A549 (cell line): ENCODE measurements around the gene GPX6. TPM values are rescaled to one million over a fixed set of nuclear protein-coding genes. Genes with fewer than 3 reads are reported as not detected.

Experiments
- ATAC-seq, 2 experiments: fragments of 200-7000 bp in 1 of 2; fragments of >200 bp in 1 of 2; cut with Nextera tagmentation in 1 of 2; cut with Tn5 transposase in 1 of 2; 3 replicates each; pipeline versions ENCODE4 v1.8.0 to v1.9.1; 2018 to 2020; ENCODE audit warnings: mild to moderate bottlenecking in 1 of 2, moderate library complexity in 1 of 2
- CTCF ChIA-PET: fragments of 300-600 bp; sonication (Branson Sonifier 250); formaldehyde crosslinking; extraction: SDS; loops from one replicate; lab custom pipeline; 2021; ENCODE audit warnings: antibody characterized with exemption, inconsistent platforms; lab: Yijun Ruan, JAX
- POLR2A ChIA-PET: fragments of 350-600 bp; formaldehyde crosslinking; extraction: SDS; loops from one replicate; lab custom pipeline; 2021; ENCODE audit warnings: antibody characterized with exemption, inconsistent platforms; lab: Yijun Ruan, JAX
- DNase-seq, 2 experiments: peaks; one replicate each; pipeline versions ENCODE4 v3.0.0 to v3.0.0-alpha.2; 2011 to 2016; ENCODE audit warnings: low read depth in 1 of 2, low spot score in 1 of 2
- FAIRE-seq: peaks from 2 replicates; lab custom pipeline; 2011; peaks lifted over from hg19 to GRCh38; lab: Jason Lieb, UNC
- H3K27ac ChIP-seq, 2 experiments: fragments of >200 bp; sonication (Bioruptor Twin); formaldehyde crosslinking; 3 replicates each; pipeline ENCODE4 v1.5.1; 2016 to 2017
- H3K4me1 ChIP-seq: fragments of >200 bp; sonication (Bioruptor Twin); formaldehyde crosslinking; 3 replicates; pipeline ENCODE4 v1.6.1; 2016
- H3K4me2 ChIP-seq: fragments of >200 bp; sonication (Bioruptor Twin); formaldehyde crosslinking; 3 replicates; pipeline ENCODE4 v1.6.1; 2016
- H3K4me3 ChIP-seq: fragments of >200 bp; sonication (Bioruptor Twin); formaldehyde crosslinking; 3 replicates; pipeline ENCODE4 v1.5.1; 2016
- H3K9me3 ChIP-seq: fragments of >200 bp; sonication (Bioruptor Twin); formaldehyde crosslinking; 3 replicates; pipeline ENCODE4 v1.6.1; 2016
- BCL3 ChIP-seq: fragments of >200 bp; sonication (Bioruptor Twin); formaldehyde crosslinking; IDR thresholded peaks from 3 replicates; pipeline ENCODE4 v1.6.1; 2016
- BHLHE40 ChIP-seq: IDR thresholded peaks from 2 replicates; pipeline ENCODE4 v1.6.1; 2012; ENCODE audit warnings: low read depth, low read length, inconsistent platforms
- CBX2 ChIP-seq: fragments of 200-600 bp; sonication (generic); IDR thresholded peaks from 2 replicates; pipeline ENCODE4 v1.6.1; 2016; ENCODE audit warnings: low read depth, mild to moderate bottlenecking, borderline replicate concordance
- CHD4 ChIP-seq: fragments of 200-600 bp; sonication (generic); IDR thresholded peaks from 2 replicates; pipeline ENCODE4 v1.6.1; 2016; ENCODE audit warnings: antibody characterized with exemption, mild to moderate bottlenecking, borderline replicate concordance
- CTCF ChIP-seq: fragments of >200 bp; sonication (Bioruptor Twin); formaldehyde crosslinking; IDR thresholded peaks from 3 replicates; pipeline ENCODE4 v1.5.1; 2016
- E2F6 ChIP-seq: IDR thresholded peaks from 2 replicates; pipeline ENCODE4 v1.6.1; 2012; ENCODE audit warnings: low read depth, borderline replicate concordance
- EHF ChIP-seq: fragments of 250-450 bp; sonication (Bioruptor Pico); IDR thresholded peaks from 2 replicates; pipeline ENCODE4 v1.5.0; 2020; ENCODE audit warnings: mild to moderate bottlenecking
- EHMT2 ChIP-seq: fragments of 200-600 bp; sonication (generic); IDR thresholded peaks from 2 replicates; pipeline ENCODE4 v1.6.1; 2016; ENCODE audit warnings: antibody characterized with exemption, low read depth, mild to moderate bottlenecking, moderate library complexity
- ESRRA ChIP-seq: fragments of 150-350 bp; IDR thresholded peaks from 2 replicates; pipeline ENCODE4 v1.6.1; 2014; ENCODE audit warnings: mild to moderate bottlenecking, low read length, borderline replicate concordance
- FOSB ChIP-seq: fragments of 250-450 bp; sonication (Bioruptor Pico); IDR thresholded peaks from 2 replicates; pipeline ENCODE4 v1.5.0; 2020; ENCODE audit warnings: mild to moderate bottlenecking, moderate library complexity
- GATA3 ChIP-seq: IDR thresholded peaks from 2 replicates; pipeline ENCODE4 v1.6.1; 2012; ENCODE audit warnings: borderline replicate concordance
- HEYL ChIP-seq: fragments of 250-450 bp; sonication (Bioruptor Pico); IDR thresholded peaks from 2 replicates; pipeline ENCODE4 v1.8.0; 2021; ENCODE audit warnings: mild to moderate bottlenecking, moderate library complexity
- JUN ChIP-seq, 2 experiments: fragments of >200 bp; sonication (Bioruptor Twin); formaldehyde crosslinking; IDR thresholded peaks; 2 replicates in 1 of 2; 3 replicates in 1 of 2; pipeline ENCODE4 v1.6.1; 2016 to 2017
- KDM1A ChIP-seq: fragments of 200-600 bp; sonication (generic); IDR thresholded peaks from 2 replicates; pipeline ENCODE4 v1.6.1; 2016; ENCODE audit warnings: low read depth, mild to moderate bottlenecking
- MAFK ChIP-seq: fragments of 450-650 bp; IDR thresholded peaks from 2 replicates; pipeline ENCODE4 v1.6.1; 2014; ENCODE audit not compliant: partially characterized antibody
- MAX ChIP-seq: IDR thresholded peaks from 2 replicates; pipeline ENCODE4 v1.6.1; 2012
- NPAS2 ChIP-seq: fragments of 250-450 bp; sonication (Bioruptor Pico); IDR thresholded peaks from 2 replicates; pipeline ENCODE4 v1.8.0; 2022; ENCODE audit warnings: mild to moderate bottlenecking, moderate library complexity, borderline replicate concordance
- NR3C1 ChIP-seq: fragments of >200 bp; sonication (Bioruptor Twin); formaldehyde crosslinking; IDR thresholded peaks from 3 replicates; pipeline ENCODE4 v1.6.1; 2017
- PBX3 ChIP-seq: IDR thresholded peaks from 2 replicates; pipeline ENCODE4 v1.6.1; 2012
- PHF8 ChIP-seq: fragments of 200-600 bp; sonication (generic); IDR thresholded peaks from 2 replicates; pipeline ENCODE4 v1.6.1; 2016; ENCODE audit warnings: low read depth, mild to moderate bottlenecking, antibody characterized with exemption, moderate library complexity, borderline replicate concordance
- RAD21 ChIP-seq, 2 experiments: fragments of >200 bp in 1 of 2; sonication (Bioruptor Twin) in 1 of 2; formaldehyde crosslinking in 1 of 2; IDR thresholded peaks in 1 of 2; conservative IDR thresholded peaks in 1 of 2; 2 replicates in 1 of 2; 3 replicates in 1 of 2; pipeline ENCODE4 v1.6.1; 2012 to 2018; ENCODE audit warnings: inconsistent platforms in 1 of 2
- SMC3 ChIP-seq: fragments of >200 bp; sonication (Bioruptor Twin); formaldehyde crosslinking; IDR thresholded peaks from 3 replicates; pipeline ENCODE4 v1.6.1; 2018; ENCODE audit warnings: inconsistent platforms
- TP53 ChIP-seq: fragments of 250-450 bp; sonication (Bioruptor Pico); IDR thresholded peaks from 2 replicates; pipeline ENCODE4 v1.5.0; 2021; ENCODE audit warnings: mild to moderate bottlenecking, moderate library complexity
- USF2 ChIP-seq: fragments of 450-650 bp; IDR thresholded peaks from 2 replicates; pipeline ENCODE4 v1.6.1; 2014; ENCODE audit warnings: antibody characterized with exemption
- ZC3H11A ChIP-seq: fragments of 450-650 bp; IDR thresholded peaks from 2 replicates; pipeline ENCODE4 v1.6.1; 2014; ENCODE audit warnings: antibody characterized with exemption, mild to moderate bottlenecking
- ZFP36 ChIP-seq: fragments of 450-650 bp; IDR thresholded peaks from 2 replicates; pipeline ENCODE4 v1.6.1; 2014; ENCODE audit warnings: borderline replicate concordance; ENCODE audit not compliant: partially characterized antibody
- WGBS: methylation state at CpG from one replicate; pipeline ENCODE4 v1.1.6; 2017; ENCODE audit errors: missing lambda C conversion rate; 5-methylcytosine and 5-hydroxymethylcytosine counted together
- polyA plus RNA-seq, 4 experiments: library from polyadenylated mRNA; depleted of rRNA in 3 of 4; stranded (reverse); fragments of >200 nt; fragmentation: RNase III in 1 of 4; extraction: RNeasy Plus Mini Kit Qiagen cat#74134 plus additional on column Dnase treatment in 1 of 4; gene quantifications; 2 replicates in 3 of 4; 3 replicates in 1 of 4; pipeline ENCODE4 v1.2.3, GENCODE V29; 2011 to 2017

Gene GPX6
- polyA plus RNA-seq, 2 of the 4 experiments (the other 2 are of a cell fraction) = not detected

GRCh38 chr6:28497893-28498292 is 17.7 kb downstream of the GPX6 start:
- WGBS = 19% methylated on average over 3 of the region's 3 CpGs
- FAIRE-seq (no peak), DNase-seq (no peak)
- H3K4me2 ChIP-seq = no peak overlapping the region
- no peaks in the 10 kb centered on the region for H3K9me3 ChIP-seq
- no peak overlapping the region for H3K27ac ChIP-seq
- TF ChIP-seq TP53 (CRISPR knock-in tag) = no peak
- no peak for TF ChIP-seq NR3C1
- no peak for TF ChIP-seq EHMT2
- TF ChIP-seq PBX3 = no peak
- TF ChIP-seq CHD4 = no peak
- TF ChIP-seq HEYL (CRISPR knock-in tag) = no peak
- no peak for TF ChIP-seq ZFP36
- no peak for TF ChIP-seq BHLHE40
- no peak for TF ChIP-seq ZC3H11A
- no peak for TF ChIP-seq CBX2
- TF ChIP-seq KDM1A = no peak
- TF ChIP-seq EHF (CRISPR knock-in tag) = no peak
- TF ChIP-seq, all 56 proteins: peak for 0
- ChIA-PET POLR2A (no interaction called here), CTCF (interaction anchor here (0.9 to 1.3 kb wide), 4 partner anchors 17 to 186 kb away, joined by 3 to 4 read pairs (median 3); no protein-coding TSS in a partner anchor)
- Histone ChIP-seq H3K4me1 (no peaks in the 10 kb centered on the region), H3K4me3 (no peak overlapping the region)
- ATAC-seq = no peak

- no peak for DNase-seq
- no peak for FAIRE-seq
- TF ChIP-seq FOSB (CRISPR knock-in tag) (no peak), PHF8 (no peak), EHMT2 (no peak), JUN (IDR thresholded peaks at IDR 0.05) (no peak), MAX (no peak), EHF (CRISPR knock-in tag) (no peak), MAFK (no peak), SMC3 (no peak)
- H3K4me2 ChIP-seq = no peak overlapping the region
- H3K4me3 ChIP-seq = no peak overlapping the region
- CTCF ChIA-PET = interaction anchor here (0.9 to 1.8 kb wide), 4 partner anchors 17 to 187 kb away, joined by 3 to 13 read pairs (median 4); no protein-coding TSS in a partner anchor
- 32% methylated on average over 1 of the region's 1 CpG for WGBS
- no peaks in the 10 kb centered on the region for H3K4me1 ChIP-seq
- H3K27ac ChIP-seq = no peak overlapping the region
- POLR2A ChIA-PET = no interaction called here
- no peak for ATAC-seq
- H3K9me3 ChIP-seq = no peaks in the 10 kb centered on the region
Measured at GRCh38 chr6:28497306-28497705, 18.3 kb downstream of the GPX6 start.

GRCh38 chr6:28496099-28496779 is 19.4 kb downstream of the GPX6 start:
- WGBS = 0% methylated on average over 2 of the region's 2 CpGs
- no peak for TF ChIP-seq NPAS2
- TF ChIP-seq ESRRA = no peak
- no peak for TF ChIP-seq ZFP36
- no peak for TF ChIP-seq NR3C1
- TF ChIP-seq USF2 = no peak
- TF ChIP-seq PBX3 = no peak
- TF ChIP-seq RAD21 (conservative IDR thresholded peaks at IDR 0.05 in 1 of 2, IDR thresholded peaks at IDR 0.05 in 1 of 2) = peak; percentile 59 to 61
- peak; percentile 51 for TF ChIP-seq SMC3
- TF ChIP-seq KDM1A = no peak
- TF ChIP-seq E2F6 = no peak
- no peak for TF ChIP-seq BCL3
- TF ChIP-seq CTCF = peak; percentile 43
- TF ChIP-seq GATA3 = no peak

More at GRCh38 chr6:28496099-28496779, 19.4 kb downstream of the GPX6 start:
- Histone ChIP-seq H3K4me1 (no peaks in the 10 kb centered on the region), H3K4me2 (no peak overlapping the region), H3K27ac (no peak overlapping the region), H3K4me3 (no peak overlapping the region), H3K9me3 (no peaks in the 10 kb centered on the region)
- no peak for FAIRE-seq
- ATAC-seq = 0 out of 6 replicates have a peak, but pooled peaks of 1 of the 2 experiments have one; percentile 36
- no peak for DNase-seq
- ChIA-PET POLR2A (no interaction called here), CTCF (interaction anchor here (0.6 to 3.8 kb wide), 10 partner anchors 31 to 314 kb away, joined by 3 to 21 read pairs (median 4); no protein-coding TSS in a partner anchor)
